NCI-H524 (cell line): ENCODE results near the gene PPARD.
A peak's percentile ranks its signal among the peaks of the same experiment; 100 is the strongest.
"Not testable (repeated sequence)": the region's sequence is repeated elsewhere in the genome, so short reads cannot be mapped to it uniquely, and the experiment has no call there.

Experiments
- DNase-seq, 2 experiments: peaks; one replicate each; lab custom pipeline; 2025; lab: John Stamatoyannopoulos, UW

The PPARD gene

GRCh38 chr6:35438378-35439065 is 96.2 kb downstream of the PPARD start:
- not testable (repeated sequence) for DNase-seq

DNA sequence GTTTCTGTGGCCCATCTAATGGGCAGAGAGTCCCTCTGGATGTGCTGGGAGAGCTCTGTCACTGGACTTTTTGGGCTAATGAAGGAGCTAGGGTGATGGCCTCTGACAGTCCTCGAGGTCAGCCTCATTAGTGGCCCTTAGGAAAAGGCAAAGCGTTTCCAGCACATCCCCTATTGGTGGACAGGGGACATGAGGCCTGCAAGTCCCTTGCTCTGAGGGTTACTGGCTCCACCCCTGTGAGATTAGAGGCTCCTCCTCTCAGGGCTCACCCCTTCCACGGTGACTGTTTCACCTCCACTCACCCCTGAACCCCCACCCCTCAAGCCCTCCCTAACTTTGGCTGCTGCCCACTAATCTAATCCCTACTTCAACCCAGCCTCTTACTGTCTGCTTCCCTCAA is 97.0 kb downstream of the PPARD start:
- DNase-seq, result no peak

DNA sequence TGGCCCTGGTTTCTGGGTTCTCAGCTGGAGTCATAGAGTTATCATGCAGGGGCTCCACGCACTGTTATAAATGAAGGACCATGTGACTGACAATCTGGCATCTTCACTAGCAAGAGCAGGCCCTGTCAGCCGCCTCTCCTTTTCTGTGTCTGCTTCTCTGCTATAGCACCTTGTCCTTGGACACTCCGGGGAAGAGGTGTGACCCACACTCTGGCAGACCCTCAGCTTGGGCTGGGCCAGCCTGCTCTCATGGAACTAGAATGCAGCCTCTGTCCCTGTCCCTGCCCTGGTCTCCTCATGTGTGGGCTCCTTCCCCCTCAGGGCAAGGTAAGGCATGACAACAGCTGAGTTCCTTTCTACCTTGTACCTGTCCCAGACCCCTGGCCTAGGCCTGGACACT is 98.8 kb downstream of the PPARD start:
- DNase-seq, result peak in 1 of 2 experiments; percentile 13

GRCh38 chr6:35441642-35442041 is 99.3 kb downstream of the PPARD start:
- no peak for DNase-seq

GRCh38 chr6:35442693-35443092 is 100.3 kb downstream of the PPARD start:
- no peak for DNase-seq

GRCh38 chr6:35443341-35444030 is 101.1 kb downstream of the PPARD start:
- DNase-seq, result no peak

GRCh38 chr6:35445691-35446090 is 103.3 kb downstream of the PPARD start:
- DNase-seq, result no peak

- DNase-seq, result peak in 1 of 2 experiments; percentile 39
Observed at GRCh38 chr6:35448191-35448590, 105.8 kb downstream of the PPARD start.

GRCh38 chr6:35449287-35449881 is 107.0 kb downstream of the PPARD start:
- peak in 1 of 2 experiments; percentile 73 for DNase-seq

DNA sequence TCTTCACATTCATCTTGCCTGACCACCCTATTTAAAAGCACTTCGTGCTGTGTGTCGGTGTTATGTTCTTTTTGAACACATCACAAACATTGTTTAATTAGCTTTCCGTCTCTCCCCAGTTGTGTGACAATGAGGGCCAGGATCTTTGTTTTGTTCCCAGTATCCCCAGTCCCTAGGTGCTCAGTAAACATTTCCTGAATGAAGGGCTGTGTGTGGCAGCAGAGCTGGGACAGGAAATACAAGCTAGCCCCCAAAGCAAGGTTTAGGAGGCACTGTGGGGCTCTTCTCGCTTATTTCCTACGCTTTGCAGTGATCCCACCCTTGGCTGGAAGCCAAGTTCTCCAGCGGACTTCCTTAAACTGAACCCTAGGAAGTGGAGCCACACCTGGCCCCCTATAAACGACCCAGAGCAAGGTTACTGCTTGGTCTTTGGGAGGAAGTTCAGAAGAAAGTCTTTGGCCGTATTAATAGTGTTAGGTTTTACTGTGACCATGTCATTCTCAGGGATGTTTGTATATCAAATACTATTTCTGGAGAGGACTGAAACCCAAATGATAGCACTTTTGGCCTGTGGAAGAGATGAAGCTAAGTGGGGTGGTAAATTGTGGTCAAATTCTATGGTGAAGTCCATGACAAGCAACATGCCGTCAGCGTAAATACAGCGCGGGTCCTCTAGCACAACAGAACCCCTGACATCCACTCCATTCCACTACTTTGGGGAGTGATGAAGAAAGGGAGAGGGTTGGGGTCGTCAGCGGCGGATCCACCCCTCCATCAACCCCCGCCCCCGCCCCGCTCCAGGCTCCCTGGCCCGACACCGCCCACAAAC is 109.2 kb downstream of the PPARD start:
- peak in 1 of 2 experiments; percentile 17 for DNase-seq

GRCh38 chr6:35452183-35453090 is 110.1 kb downstream of the PPARD start, which contains the start of gene FANCE:
Gene FANCE (plus strand): TSS chr6:35452338. CDS start chr6:35452546, 208 bp downstream.
- DNase-seq, result peak; percentile 85 to 86

DNA sequence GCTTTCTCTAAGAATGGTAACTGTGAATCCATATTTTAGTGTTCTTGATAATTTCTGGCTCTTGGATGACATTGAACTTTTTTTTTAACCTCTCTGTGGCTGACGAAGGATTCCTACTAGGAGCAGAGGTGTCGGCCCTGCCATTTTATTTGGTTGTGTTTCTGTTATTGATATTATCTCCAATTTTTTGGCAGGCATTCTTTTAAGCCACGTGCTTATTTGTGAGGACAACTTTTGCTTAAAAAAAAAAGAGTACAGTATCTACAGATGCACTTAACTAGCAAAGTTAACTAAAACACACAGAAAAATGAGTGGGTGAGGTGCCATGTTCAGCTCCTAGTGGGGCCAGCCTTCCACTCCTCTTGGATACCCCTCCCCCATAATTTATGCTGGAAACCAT is 110.9 kb downstream of the PPARD start:
- DNase-seq, result no peak

DNA sequence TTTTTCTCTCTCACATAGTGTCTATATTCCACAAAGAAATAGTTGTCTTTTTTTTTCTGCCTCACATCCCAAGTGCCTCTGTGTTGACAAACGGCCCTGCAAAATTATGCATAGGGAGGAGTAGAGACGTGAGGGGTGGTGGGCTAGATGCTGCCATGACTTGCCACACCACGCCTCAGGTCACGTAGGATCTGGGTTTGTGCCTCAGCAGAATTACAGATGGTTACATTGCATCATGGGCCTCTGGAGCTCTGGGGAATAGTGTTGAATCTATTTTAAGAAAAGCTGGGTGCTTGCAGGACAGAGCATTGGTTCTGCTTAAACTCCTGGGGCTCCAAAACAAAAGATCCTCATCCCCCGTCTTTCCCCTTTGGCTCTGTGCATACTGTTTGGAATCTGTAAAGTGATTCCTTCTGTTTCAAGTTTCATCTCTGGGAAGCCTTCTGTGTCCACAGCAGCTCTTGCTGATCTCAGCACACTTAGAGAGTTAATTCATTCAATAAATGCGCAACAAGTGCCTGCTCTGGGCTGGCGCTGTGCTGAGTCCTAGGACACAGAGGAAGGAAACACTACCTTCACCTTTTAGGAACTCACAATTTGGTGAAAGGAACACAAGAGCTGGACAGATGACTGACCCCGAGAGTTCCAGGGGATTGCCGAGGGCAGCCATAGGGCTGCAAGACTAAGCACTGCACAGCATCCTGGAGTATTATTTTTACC is 112.2 kb downstream of the PPARD start:
- DNase-seq, result no peak

- peak in 1 of 2 experiments; percentile 13 for DNase-seq
Observed at GRCh38 chr6:35457907-35458306, 115.5 kb downstream of the PPARD start.

DNA sequence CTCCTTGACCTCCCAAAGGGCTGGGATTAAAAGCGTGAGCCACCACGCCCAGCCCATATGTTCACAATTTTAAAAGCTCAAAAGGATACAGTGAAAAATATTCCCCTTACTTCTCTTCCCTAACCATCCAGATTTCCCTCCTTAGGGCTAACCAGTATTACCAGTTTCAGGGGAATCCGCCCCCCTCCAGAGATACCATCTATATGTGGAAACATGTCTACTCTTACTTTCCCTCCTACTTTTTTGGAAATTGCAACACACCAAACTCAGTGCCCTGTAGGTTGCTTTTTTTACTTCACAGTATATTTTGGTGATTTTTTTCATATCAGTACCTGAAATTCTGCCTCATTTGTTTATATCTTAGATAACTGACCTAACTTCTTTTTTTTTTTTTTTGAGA is 118.9 kb downstream of the PPARD start:
- peak in 1 of 2 experiments; percentile 38 for DNase-seq

GRCh38 chr6:35463292-35463691 is 120.9 kb downstream of the PPARD start:
- no peak for DNase-seq

GRCh38 chr6:35465646-35466045 is 123.3 kb downstream of the PPARD start:
- no peak for DNase-seq

DNA sequence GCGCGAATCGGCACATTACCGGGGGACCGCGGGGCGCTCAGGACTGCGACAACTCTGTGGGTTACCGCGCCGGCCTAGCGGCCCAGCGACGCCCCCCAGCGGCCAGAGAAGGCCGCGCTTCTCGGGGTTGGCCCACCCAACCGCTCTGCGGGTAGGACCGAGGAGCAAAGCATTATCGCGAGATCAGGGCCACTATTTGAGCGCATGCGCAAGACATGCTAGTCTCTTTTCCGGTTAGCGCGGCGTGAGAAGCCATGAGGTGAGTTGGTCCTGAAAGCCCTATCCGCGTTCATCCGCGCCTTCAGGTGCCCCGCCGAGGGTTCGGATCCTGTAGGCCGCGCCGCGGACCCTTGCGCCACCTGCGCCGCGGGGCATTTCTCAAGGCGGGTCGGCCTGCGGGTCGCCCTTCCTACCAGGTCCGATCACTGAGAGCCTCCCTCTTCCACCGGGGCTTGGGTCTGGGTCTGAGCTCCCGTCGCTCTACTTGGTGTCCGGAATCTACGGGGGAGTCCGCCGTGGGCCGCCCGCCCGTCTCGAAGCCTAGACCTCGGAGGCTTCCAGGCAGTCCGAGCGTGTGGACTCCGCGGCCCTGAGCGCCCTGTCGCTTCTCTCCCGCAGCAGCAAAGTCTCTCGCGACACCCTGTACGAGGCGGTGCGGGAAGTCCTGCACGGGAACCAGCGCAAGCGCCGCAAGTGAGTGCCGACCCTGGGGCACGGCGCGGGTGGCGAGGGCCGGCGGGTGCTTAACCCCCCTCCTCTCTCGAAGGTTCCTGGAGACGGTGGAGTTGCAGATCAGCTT is 126.0 kb downstream of the PPARD start, which contains the start of gene RPL10A:
TSS of gene RPL10A (plus strand) at position 221 of the 799 bp plus-strand sequence. CDS start at position 255, 34 bp downstream.
- DNase-seq, result peak; percentile 91 to 96
